Immature natural killer cell (primary cell): ENCODE data around the gene LENEP. TPM values are rescaled to one million over a fixed set of nuclear protein-coding genes. Genes with fewer than 3 reads are reported as not detected.
A peak's percentile ranks its signal among the peaks of the same experiment; 100 is the strongest.

Experiments used
- DNase-seq, 3 donors: peaks; one replicate each; pipeline ENCODE4 v3.0.0; 2022; ENCODE audit warnings: mixed read lengths in 1 of 3
- H3K27ac Mint-ChIP-seq, 6 donors: one replicate each; pipeline ENCODE4 v1.8.0; 2020; ENCODE audit warnings: mixed read lengths in 6 of 6, mild to moderate bottlenecking in 5 of 6, inconsistent platforms in 4 of 6, moderate library complexity in 3 of 6
- H3K27me3 Mint-ChIP-seq, 3 donors: one replicate each; pipeline ENCODE4 v1.8.0; 2020 to 2021; ENCODE audit warnings: low read depth in 3 of 3, mild to moderate bottlenecking in 3 of 3, mixed read lengths in 3 of 3, moderate library complexity in 3 of 3, inconsistent platforms in 1 of 3
- H3K36me3 Mint-ChIP-seq, 3 donors: one replicate each; pipeline ENCODE4 v1.8.0; 2020; ENCODE audit warnings: mixed read lengths in 3 of 3, inconsistent platforms in 2 of 3, mild to moderate bottlenecking in 2 of 3
- H3K4me1 Mint-ChIP-seq, 2 donors: one replicate each; pipeline ENCODE4 v1.8.0; 2020; ENCODE audit warnings: inconsistent platforms in 2 of 2, mild to moderate bottlenecking in 2 of 2, mixed read lengths in 2 of 2, moderate library complexity in 1 of 2
- H3K4me3 Mint-ChIP-seq, 5 donors: one replicate each; pipeline ENCODE4 v1.8.0; 2020; ENCODE audit warnings: mild to moderate bottlenecking in 5 of 5, mixed read lengths in 5 of 5, inconsistent platforms in 3 of 5, moderate library complexity in 3 of 5
- H3K9me3 Mint-ChIP-seq, 6 donors: one replicate each; pipeline ENCODE4 v1.8.0; 2020; ENCODE audit warnings: mild to moderate bottlenecking in 6 of 6, mixed read lengths in 6 of 6, inconsistent platforms in 4 of 6, moderate library complexity in 3 of 6
- polyA plus RNA-seq, 3 donors: library from polyadenylated mRNA; unstranded; fragments of 300-500 nt; fragmentation: Illumina TruSeq; gene quantifications; one replicate each; pipeline ENCODE4 v1.2.3, GENCODE V29; 2021

The LENEP gene
- polyA plus RNA-seq, 3 donors from 2014 or later: not detected

DNA sequence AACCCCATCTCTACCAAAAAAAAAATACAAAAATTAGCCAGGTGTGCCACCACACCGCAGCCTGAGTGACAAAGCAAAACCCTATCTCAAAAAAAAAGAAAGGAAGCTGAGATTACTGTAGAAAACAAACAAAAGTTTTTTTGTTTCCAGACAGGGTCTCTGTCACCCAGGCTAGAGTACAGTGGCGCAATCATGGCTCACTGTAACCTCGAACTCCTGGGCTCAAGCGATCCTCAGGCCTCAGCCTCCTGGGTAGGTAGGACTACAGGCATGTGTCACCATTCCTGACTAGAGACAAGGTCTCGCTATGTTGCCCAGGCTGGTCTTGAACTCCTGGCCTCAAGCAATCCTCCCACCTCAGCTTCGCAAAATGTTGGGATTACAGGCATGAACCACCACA, 29.0 kb upstream of the LENEP start:
- Mint-ChIP-seq H3K9me3 (no peaks in the 10 kb centered on the region), H3K27me3 (peaks cover 0 to 2% (median 2%) of the 10 kb centered on the region in 3 donors), H3K4me3 (no peak overlapping the region), H3K4me1 (peaks cover 26 to 30% of the 10 kb centered on the region in 2 donors), H3K27ac (peak overlapping the region in 2 of 6 donors; percentile 60 to 64), H3K36me3 (peaks cover 0 to 11% (median 10%) of the 10 kb centered on the region in 3 donors)
- no peak for DNase-seq

- Mint-ChIP-seq H3K27me3 (peaks cover 0 to 2% (median 0%) of the 10 kb centered on the region in 3 donors), H3K27ac (no peak overlapping the region), H3K4me1 (peaks cover 20 to 22% of the 10 kb centered on the region in 2 donors), H3K36me3 (peaks cover 0 to 11% (median 10%) of the 10 kb centered on the region in 3 donors), H3K4me3 (no peak overlapping the region), H3K9me3 (no peaks in the 10 kb centered on the region)
- no peak for DNase-seq
Observed at GRCh38 chr1:154966111-154966510, 27.3 kb upstream of the LENEP start.

GRCh38 chr1:154967331-154967950, 25.9 kb upstream of the LENEP start:
- Mint-ChIP-seq H3K9me3 (no peaks in the 10 kb centered on the region), H3K36me3 (peaks cover 0 to 11% (median 10%) of the 10 kb centered on the region in 3 donors), H3K4me1 (peaks cover 14 to 29% of the 10 kb centered on the region in 2 donors), H3K4me3 (no peak overlapping the region), H3K27ac (peak overlapping the region in 1 of 6 donors; percentile 23), H3K27me3 (peaks cover 0 to 2% (median 1%) of the 10 kb centered on the region in 3 donors)
- no peak for DNase-seq

- Mint-ChIP-seq H3K4me1 (peaks cover 8 to 25% of the 10 kb centered on the region in 2 donors), H3K9me3 (no peaks in the 10 kb centered on the region), H3K36me3 (peaks cover 0 to 9% (median 6%) of the 10 kb centered on the region in 3 donors), H3K27me3 (peaks cover 0 to 1% (median 0%) of the 10 kb centered on the region in 3 donors), H3K27ac (peak overlapping the region in 2 of 6 donors; percentile 35 to 36), H3K4me3 (no peak overlapping the region)
- DNase-seq: no peak
Observed at GRCh38 chr1:154968731-154969130, 24.7 kb upstream of the LENEP start.

- peaks cover 0 to 7% (median 3%) of the 10 kb centered on the region in 3 donors for H3K36me3 Mint-ChIP-seq
- H3K27ac Mint-ChIP-seq: peak overlapping the region in 2 of 6 donors; percentile 23 to 38
- H3K4me3 Mint-ChIP-seq: no peak overlapping the region
- DNase-seq: no peak
- peaks cover 8 to 22% of the 10 kb centered on the region in 2 donors for H3K4me1 Mint-ChIP-seq
- H3K27me3 Mint-ChIP-seq: peaks cover 0 to 1% (median 0%) of the 10 kb centered on the region in 3 donors
- H3K9me3 Mint-ChIP-seq: no peaks in the 10 kb centered on the region
Observed at GRCh38 chr1:154969246-154969645, 24.1 kb upstream of the LENEP start.

DNA sequence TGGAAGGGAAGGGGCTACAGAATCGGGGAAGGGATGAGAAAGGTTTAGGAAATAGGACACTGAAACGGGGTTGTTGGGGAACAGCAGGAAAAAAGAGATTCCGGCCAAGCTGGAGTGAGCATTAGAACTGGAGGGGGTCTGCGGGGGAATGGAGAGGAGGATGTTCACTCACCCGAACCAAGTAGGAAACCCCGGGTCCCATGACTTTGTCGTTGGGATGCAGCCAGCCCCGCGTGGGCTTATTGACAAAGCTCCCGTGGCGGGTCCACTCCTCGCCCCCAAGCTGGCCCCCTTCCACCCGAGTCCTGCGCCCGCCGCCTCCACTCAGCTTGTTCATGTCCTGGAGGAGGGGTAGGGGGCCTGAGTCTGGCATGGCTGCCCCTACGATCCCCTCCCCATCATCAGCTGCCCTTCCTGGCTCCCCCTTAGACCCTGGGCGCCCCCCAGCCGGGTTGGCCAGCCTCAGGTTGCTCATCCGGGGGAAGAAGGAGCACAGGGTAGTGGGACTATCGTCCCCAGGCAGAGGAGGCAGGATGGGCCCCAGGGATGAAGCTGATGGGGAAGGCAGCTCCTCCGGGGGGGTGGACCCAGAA, 23.4 kb upstream of the LENEP start:
- Mint-ChIP-seq H3K36me3 (peaks cover 0 to 3% (median 0%) of the 10 kb centered on the region in 3 donors), H3K27me3 (peaks cover 0 to 1% (median 0%) of the 10 kb centered on the region in 3 donors), H3K27ac (peak overlapping the region in 1 of 6 donors; percentile 47), H3K4me1 (peaks cover 8 to 22% of the 10 kb centered on the region in 2 donors), H3K4me3 (no peak overlapping the region), H3K9me3 (no peaks in the 10 kb centered on the region)
- no peak for DNase-seq

GRCh38 chr1:154970631-154971340, 22.6 kb upstream of the LENEP start, which contains the start of gene SHC1:
TSS of gene SHC1 (minus strand) at chr1:154970747. CDS start at chr1:154970526, 221 bp downstream.
- peaks cover 0 to 1% (median 0%) of the 10 kb centered on the region in 3 donors for H3K27me3 Mint-ChIP-seq
- H3K4me3 Mint-ChIP-seq: peak within 1 kb of the TSS; percentile 2 to 62 (median 50)
- peak within 1 kb of the TSS; percentile 33 to 74 (median 48) for H3K27ac Mint-ChIP-seq
- DNase-seq: no peak
- H3K4me1 Mint-ChIP-seq: peaks cover 8 to 22% of the 10 kb centered on the region in 2 donors
- H3K36me3 Mint-ChIP-seq: no peaks in the 10 kb centered on the region
- H3K9me3 Mint-ChIP-seq: no peaks in the 10 kb centered on the region

DNA sequence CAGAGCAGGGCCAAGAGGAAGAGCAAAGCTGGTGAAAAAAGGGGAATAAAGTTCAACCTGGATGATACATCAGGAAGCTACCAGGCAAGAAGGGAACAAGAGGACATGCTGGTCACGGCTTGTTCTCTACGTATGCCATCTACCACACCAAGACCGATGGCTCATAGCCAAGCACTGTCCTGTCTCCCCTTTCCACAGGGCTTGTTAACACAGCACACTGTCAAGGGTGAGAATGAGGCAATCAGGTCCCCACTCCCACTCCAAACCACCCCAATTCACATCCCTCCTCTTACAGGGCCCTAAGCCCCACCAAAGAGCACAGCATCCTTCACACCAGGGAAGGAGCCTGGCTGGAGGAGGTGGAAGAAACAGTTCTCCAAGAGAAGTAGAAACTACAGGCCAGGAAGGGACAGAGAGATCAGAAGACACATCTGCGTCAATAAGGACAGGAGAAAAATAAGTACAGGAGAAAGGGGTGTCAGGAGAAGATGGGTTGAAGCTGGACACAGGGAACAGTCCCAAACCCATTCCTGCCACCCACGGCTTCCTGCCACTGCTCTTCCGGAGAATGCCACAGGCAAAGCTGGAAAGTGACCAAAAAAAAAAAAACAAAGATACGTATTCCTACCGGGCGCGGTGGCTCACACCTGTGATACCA, 21.9 kb upstream of the LENEP start:
- no peaks in the 10 kb centered on the region for H3K36me3 Mint-ChIP-seq
- H3K27ac Mint-ChIP-seq: peak overlapping the region; percentile 3 to 74 (median 48)
- no peaks in the 10 kb centered on the region for H3K9me3 Mint-ChIP-seq
- H3K27me3 Mint-ChIP-seq: peaks cover 0 to 1% (median 0%) of the 10 kb centered on the region in 3 donors
- peaks cover 8 to 22% of the 10 kb centered on the region in 2 donors for H3K4me1 Mint-ChIP-seq
- DNase-seq: no peak
- H3K4me3 Mint-ChIP-seq: peak overlapping the region; percentile 2 to 62 (median 50)

GRCh38 chr1:154972213-154972516, 21.2 kb upstream of the LENEP start:
- DNase-seq: no peak
- Mint-ChIP-seq H3K27ac (peak overlapping the region in 2 of 6 donors; percentile 78 to 85), H3K9me3 (no peaks in the 10 kb centered on the region), H3K4me3 (peak overlapping the region in 1 of 5 donors; percentile 15), H3K36me3 (no peaks in the 10 kb centered on the region), H3K4me1 (peaks cover 8 to 22% of the 10 kb centered on the region in 2 donors), H3K27me3 (peaks cover 0 to 1% (median 0%) of the 10 kb centered on the region in 3 donors)

DNA sequence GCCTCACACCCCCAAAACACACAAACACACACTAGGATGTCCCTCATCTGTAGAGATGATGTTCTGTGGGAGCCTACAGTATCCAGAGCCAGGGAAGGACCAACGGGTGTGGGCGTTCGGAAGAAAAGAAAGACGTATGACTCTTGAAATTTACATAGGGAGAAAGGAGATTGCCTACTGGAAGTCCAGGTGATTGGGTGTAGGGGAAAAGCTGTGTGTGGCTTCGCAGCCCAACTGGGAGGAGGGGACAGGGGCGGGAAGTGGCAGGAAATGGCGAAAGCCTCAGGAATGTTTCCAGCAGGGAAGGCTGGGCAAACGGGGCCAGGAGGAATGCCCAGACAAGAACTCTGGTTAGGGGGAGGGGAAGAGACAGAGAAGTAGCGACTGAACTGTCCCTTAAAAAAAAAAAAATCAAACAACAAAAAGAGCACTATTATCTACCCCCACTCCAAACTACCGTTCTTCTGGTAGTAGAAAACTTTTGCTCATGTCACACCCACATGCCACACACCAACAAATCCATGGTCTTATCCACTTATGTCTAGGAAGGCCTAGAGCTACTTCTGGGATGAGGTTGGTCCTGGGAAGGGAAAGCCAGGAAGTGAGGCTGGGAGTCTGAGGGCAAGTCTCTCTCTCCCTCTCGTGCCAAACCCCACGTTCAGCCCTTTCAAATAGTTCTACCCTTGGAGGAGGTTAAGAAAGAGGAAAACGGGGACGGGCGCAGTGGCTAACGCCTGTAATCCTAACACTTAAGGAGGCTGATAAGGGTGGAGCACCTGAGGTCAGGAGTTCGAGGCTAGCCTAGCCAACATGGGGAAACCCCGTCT, 20.7 kb upstream of the LENEP start:
- DNase-seq: no peak
- Mint-ChIP-seq H3K27ac (peak overlapping the region in 2 of 6 donors; percentile 78 to 85), H3K4me1 (peaks cover 8 to 22% of the 10 kb centered on the region in 2 donors), H3K27me3 (peaks cover 0 to 1% (median 0%) of the 10 kb centered on the region in 3 donors), H3K4me3 (peak overlapping the region in 1 of 5 donors; percentile 59), H3K9me3 (no peaks in the 10 kb centered on the region), H3K36me3 (no peaks in the 10 kb centered on the region)

- peaks cover 8 to 22% of the 10 kb centered on the region in 2 donors for H3K4me1 Mint-ChIP-seq
- H3K27me3 Mint-ChIP-seq: peaks cover 0 to 1% (median 0%) of the 10 kb centered on the region in 3 donors
- H3K27ac Mint-ChIP-seq: no peak overlapping the region
- H3K4me3 Mint-ChIP-seq: no peak overlapping the region
- peak; percentile 86 to 88 (median 88) for DNase-seq
- H3K9me3 Mint-ChIP-seq: no peaks in the 10 kb centered on the region
- no peaks in the 10 kb centered on the region for H3K36me3 Mint-ChIP-seq
Observed at GRCh38 chr1:154973344-154974101, 19.9 kb upstream of the LENEP start.

DNA sequence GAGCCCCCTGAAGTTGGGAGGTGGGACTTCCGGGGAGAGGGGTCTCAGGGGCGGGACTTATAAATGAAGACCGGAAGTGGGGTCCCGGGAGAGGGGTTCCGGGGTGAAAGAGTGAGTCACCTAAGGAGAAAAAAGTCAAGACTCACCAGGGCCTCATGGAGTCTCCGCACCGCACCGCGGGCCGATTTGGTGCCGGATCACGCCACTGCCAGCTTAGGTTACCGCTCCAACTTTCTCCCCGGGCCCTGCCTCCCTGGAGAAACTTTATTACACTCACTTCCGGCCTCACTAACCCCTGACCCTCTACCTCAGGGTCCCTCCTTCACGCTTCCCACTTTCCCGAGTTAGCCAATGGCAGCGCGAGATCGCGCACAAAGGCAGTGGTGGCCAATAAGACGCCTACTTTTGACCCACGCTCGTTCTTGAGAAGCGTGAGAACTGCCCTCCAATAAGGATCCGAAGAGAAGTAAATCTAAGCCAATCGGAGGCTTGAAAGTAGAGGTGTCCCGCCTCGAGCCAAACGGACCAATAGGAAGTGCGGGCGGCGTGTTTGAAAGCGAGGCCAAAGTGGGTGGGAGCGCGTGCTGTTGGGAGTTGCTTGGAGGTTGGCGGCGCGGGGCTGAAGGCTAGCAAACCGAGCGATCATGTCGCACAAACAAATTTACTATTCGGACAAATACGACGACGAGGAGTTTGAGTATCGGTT, 19.1 kb upstream of the LENEP start, which contains the start of gene CKS1B:
CKS1B (plus strand) TSS at position 580 of the 706 bp plus-strand sequence; CDS start at position 645, 65 bp downstream.
- peaks cover 5 to 22% of the 10 kb centered on the region in 2 donors for H3K4me1 Mint-ChIP-seq
- H3K27ac Mint-ChIP-seq: no peak within 1 kb of the TSS
- H3K27me3 Mint-ChIP-seq: peaks cover 0 to 1% (median 0%) of the 10 kb centered on the region in 3 donors

More for the DNA sequence above, 19.1 kb upstream of the LENEP start, which contains the start of gene CKS1B:
- DNase-seq: peak; percentile 99
- no peaks in the 10 kb centered on the region for H3K9me3 Mint-ChIP-seq
- H3K4me3 Mint-ChIP-seq: no peak within 1 kb of the TSS
- no peaks in the 10 kb centered on the region for H3K36me3 Mint-ChIP-seq
